Measurements from ENCODE around the gene RAPGEF4. TPM values are rescaled to one million over a fixed set of nuclear protein-coding genes. Genes with fewer than 3 reads are reported as not detected.

The RAPGEF4 gene
- total and polyA plus RNA-seq, 3 experiments from 2014 or later: not detected

DNA sequence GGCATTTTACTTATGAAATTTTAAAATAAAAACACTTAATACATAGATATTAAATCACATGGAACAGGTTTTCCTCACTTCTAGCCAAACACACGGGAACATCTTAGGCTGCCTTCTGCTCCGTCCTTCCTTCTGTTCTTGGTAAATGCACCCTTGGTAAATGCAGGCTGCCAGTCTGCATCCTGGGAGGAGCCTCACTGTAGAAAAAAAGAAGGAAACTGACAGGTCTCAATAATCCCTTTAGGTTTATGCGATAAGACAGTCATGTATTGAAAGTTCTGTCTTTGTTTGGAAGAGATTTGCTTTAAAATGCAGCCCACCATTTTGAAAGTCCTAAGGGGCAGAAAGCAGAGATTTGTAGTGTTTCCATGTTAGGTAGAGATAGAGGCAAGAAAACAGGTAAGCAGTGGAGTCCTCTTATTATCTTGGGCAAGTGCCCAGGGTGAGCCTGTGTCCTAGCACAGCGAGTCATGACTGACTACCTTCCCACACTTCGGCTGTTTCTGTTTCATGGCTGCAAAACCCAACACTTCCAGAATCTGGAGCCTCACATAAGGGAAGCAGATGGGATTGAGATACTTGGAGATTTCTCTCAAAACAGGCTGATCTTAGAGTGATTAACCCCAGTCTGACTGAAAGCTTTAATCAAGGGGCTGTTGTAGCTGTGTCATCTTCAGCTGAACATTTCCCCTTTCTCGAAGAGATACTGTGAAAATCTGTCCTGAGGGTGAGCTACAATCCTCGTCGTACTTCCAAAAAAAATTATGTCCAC is 208.6 kb downstream of the RAPGEF4 start:
- no peaks in the 10 kb centered on the region for H3K9me3 ChIP-seq (ENCODE audit: low read length)
- H3K27me3 Mint-ChIP-seq: peaks cover 20 to 59% of the 10 kb centered on the region in 2 donors
- no peak overlapping the region for H3K27ac ChIP-seq (ENCODE audit: low read depth, low read length)
- no peak for DNase-seq
- peaks cover 7% of the 10 kb centered on the region for H3K4me1 ChIP-seq (ENCODE audit: insufficient read depth, low read length)
- CTCF ChIA-PET: interaction anchor here (0.8 kb wide), 1 partner anchor 13 kb away, joined by 4 read pairs; no protein-coding TSS in a partner anchor
- no peak overlapping the region for H3K4me3 Mint-ChIP-seq
- H3K36me3 ChIP-seq (ENCODE audit: insufficient read depth, low read length): no peaks in the 10 kb centered on the region
- H3K27ac Mint-ChIP-seq: no peak overlapping the region
- H3K4me3 ChIP-seq (ENCODE audit: low read length): no peak overlapping the region
- POLR2A ChIA-PET: no interaction called here
- H3K27me3 ChIP-seq (ENCODE audit: insufficient read depth, low read length, poor library complexity, severe bottlenecking): no peaks in the 10 kb centered on the region
- no peaks in the 10 kb centered on the region for H3K4me1 Mint-ChIP-seq
- H3K36me3 Mint-ChIP-seq: peaks cover 0 to 4% (median 0%) of the 10 kb centered on the region in 3 donors
- peaks cover 6 to 9% (median 7%) of the 10 kb centered on the region in 5 donors for H3K9me3 Mint-ChIP-seq

DNA sequence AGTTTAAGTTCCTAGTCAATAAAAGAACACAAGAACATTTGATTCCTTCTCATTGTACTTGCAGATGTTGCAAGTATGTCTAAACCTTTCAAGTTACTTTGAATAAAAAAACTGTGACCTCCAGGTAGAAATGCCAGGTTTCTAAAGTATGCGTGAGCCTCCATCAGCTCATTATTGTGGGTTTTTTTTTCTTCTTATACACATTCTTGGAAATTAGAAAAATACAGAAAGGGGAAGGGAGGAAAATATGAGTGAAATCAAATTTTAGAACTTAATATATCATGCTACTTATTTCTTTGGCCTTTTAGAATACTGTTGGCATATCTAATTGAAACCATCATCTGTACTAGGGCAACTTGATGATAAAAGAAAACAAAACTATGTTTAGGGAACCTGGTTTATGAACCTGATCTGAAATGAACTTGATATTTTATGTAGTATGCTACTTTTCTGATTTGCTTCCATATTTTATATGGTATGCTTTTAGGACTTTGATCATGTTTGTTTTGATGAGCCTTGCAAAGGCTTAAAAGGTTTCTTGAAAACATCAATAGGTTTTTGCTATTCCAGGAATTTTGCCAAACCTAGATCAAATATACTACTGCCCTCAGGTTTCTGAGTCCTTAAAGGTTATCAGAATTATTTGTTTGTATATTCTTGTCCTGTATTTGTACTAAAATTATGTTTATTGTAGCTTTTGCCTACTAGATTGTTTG is 209.3 kb downstream of the RAPGEF4 start:
- Histone ChIP-seq H3K27me3 (ENCODE audit: insufficient read depth, low read length, poor library complexity, severe bottlenecking) (no peaks in the 10 kb centered on the region), H3K4me3 (ENCODE audit: low read length) (no peak overlapping the region), H3K36me3 (ENCODE audit: insufficient read depth, low read length) (no peaks in the 10 kb centered on the region), H3K4me1 (ENCODE audit: insufficient read depth, low read length) (peaks cover 7% of the 10 kb centered on the region), H3K9me3 (ENCODE audit: low read length) (no peaks in the 10 kb centered on the region), H3K27ac (ENCODE audit: low read depth, low read length) (no peak overlapping the region)
- no peak overlapping the region for H3K4me3 Mint-ChIP-seq
- ChIA-PET CTCF (interaction anchor here (0.8 kb wide), 1 partner anchor 14 kb away, joined by 4 read pairs; no protein-coding TSS in a partner anchor), POLR2A (no interaction called here)
- no peaks in the 10 kb centered on the region for H3K4me1 Mint-ChIP-seq
- H3K9me3 Mint-ChIP-seq: peaks cover 3 to 8% (median 7%) of the 10 kb centered on the region in 5 donors
- no peak overlapping the region for H3K27ac Mint-ChIP-seq
- peaks cover 20 to 53% of the 10 kb centered on the region in 2 donors for H3K27me3 Mint-ChIP-seq
- DNase-seq: no peak
- peaks cover 0 to 4% (median 0%) of the 10 kb centered on the region in 3 donors for H3K36me3 Mint-ChIP-seq

DNA sequence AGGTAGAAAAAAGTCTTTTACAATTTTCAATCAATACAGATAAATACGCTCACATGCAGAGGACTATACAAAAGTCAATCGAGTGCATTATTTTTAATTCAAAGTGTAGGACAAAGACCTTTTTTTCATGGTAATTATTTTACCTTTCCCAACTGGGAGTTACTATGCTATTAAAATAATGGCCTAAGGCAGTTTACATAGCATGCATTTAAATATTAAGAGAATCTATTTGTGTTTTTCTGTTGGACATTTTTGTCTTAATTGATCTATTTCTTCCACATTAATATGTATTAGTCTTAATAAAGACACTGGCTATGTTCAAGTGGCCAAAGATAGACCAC is 209.8 kb downstream of the RAPGEF4 start:
- no peak overlapping the region for H3K27ac ChIP-seq (ENCODE audit: low read depth, low read length)
- ChIA-PET POLR2A (no interaction called here), CTCF (no interaction called here)
- no peaks in the 10 kb centered on the region for H3K9me3 ChIP-seq (ENCODE audit: low read length)
- no peak overlapping the region for H3K4me3 ChIP-seq (ENCODE audit: low read length)
- DNase-seq: no peak
- Mint-ChIP-seq H3K4me1 (no peaks in the 10 kb centered on the region), H3K36me3 (peaks cover 0 to 4% (median 0%) of the 10 kb centered on the region in 3 donors), H3K4me3 (no peak overlapping the region), H3K27me3 (peaks cover 20 to 53% of the 10 kb centered on the region in 2 donors), H3K9me3 (peaks cover 0 to 6% (median 4%) of the 10 kb centered on the region in 5 donors), H3K27ac (no peak overlapping the region)
- no peaks in the 10 kb centered on the region for H3K36me3 ChIP-seq (ENCODE audit: insufficient read depth, low read length)
- H3K27me3 ChIP-seq (ENCODE audit: insufficient read depth, low read length, poor library complexity, severe bottlenecking): no peaks in the 10 kb centered on the region
- peaks cover 7% of the 10 kb centered on the region for H3K4me1 ChIP-seq (ENCODE audit: insufficient read depth, low read length)

DNA sequence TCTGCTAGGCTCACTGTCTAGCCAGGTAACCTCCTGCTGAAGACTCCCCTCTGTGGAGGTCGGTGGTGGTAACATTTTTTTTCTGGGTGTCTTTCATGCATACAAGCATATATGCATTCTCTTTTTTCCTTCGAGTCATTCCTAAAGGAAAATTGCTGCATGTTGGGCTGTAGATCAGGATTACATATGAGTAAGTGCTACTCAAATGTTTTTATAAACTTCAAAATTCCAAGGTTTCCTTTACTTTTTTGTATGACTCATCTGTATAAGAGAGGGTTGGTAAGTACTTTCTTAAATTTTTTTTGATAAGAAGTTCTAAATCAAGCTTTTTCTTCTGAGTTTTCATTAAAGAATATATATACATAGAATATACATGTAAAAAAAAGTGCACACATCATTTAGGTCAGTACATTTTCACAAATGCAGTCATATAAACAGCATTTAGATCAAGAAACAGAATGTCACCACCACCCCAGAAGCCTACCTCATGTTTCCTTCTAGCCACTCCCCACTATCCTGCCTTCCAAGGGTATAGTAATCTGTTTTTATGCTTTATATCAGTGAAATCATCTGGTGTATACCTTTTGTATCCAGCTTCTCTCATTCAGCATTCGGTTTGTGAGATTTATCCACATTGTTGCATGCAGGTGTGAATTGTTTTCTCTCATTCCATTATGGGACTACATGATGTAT is 212.0 kb downstream of the RAPGEF4 start:
- DNase-seq: no peak
- Mint-ChIP-seq H3K36me3 (no peaks in the 10 kb centered on the region), H3K4me1 (no peaks in the 10 kb centered on the region), H3K27ac (no peak overlapping the region), H3K4me3 (no peak overlapping the region), H3K9me3 (peaks cover 0 to 6% (median 0%) of the 10 kb centered on the region in 5 donors), H3K27me3 (peaks cover 25 to 48% of the 10 kb centered on the region in 2 donors)
- Histone ChIP-seq H3K27ac (ENCODE audit: low read depth, low read length) (no peak overlapping the region), H3K9me3 (ENCODE audit: low read length) (no peaks in the 10 kb centered on the region), H3K36me3 (ENCODE audit: insufficient read depth, low read length) (no peaks in the 10 kb centered on the region), H3K4me1 (ENCODE audit: insufficient read depth, low read length) (peaks cover 5% of the 10 kb centered on the region), H3K4me3 (ENCODE audit: low read length) (no peak overlapping the region), H3K27me3 (ENCODE audit: insufficient read depth, low read length, poor library complexity, severe bottlenecking) (no peaks in the 10 kb centered on the region)
- POLR2A ChIA-PET: no interaction called here
- CTCF ChIA-PET: no interaction called here

DNA sequence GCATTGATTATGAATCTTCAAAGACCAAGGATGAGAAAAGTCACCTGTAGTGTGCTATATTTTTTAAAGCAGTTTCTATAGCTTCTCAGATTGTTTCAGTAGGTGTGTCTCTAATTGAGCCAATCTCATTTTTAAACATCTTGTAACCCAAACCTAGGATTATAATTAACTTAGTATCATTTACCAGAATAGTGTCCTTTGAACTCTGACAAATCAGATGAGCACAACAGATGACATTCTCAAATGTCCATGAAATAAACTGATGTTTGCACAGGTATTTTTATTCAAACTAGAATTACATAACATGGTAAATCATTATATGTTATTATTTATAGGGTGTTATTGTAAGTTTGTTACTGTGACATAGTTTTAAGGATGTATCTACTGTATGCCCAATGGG is 213.9 kb downstream of the RAPGEF4 start:
- no peaks in the 10 kb centered on the region for H3K4me1 Mint-ChIP-seq
- no peak overlapping the region for H3K27ac Mint-ChIP-seq
- no peaks in the 10 kb centered on the region for H3K36me3 Mint-ChIP-seq
- ChIA-PET CTCF (no interaction called here), POLR2A (no interaction called here)
- H3K9me3 Mint-ChIP-seq: peaks cover 0 to 6% (median 0%) of the 10 kb centered on the region in 5 donors
- no peaks in the 10 kb centered on the region for H3K36me3 ChIP-seq (ENCODE audit: insufficient read depth, low read length)
- H3K27me3 ChIP-seq (ENCODE audit: insufficient read depth, low read length, poor library complexity, severe bottlenecking): no peaks in the 10 kb centered on the region
- no peaks in the 10 kb centered on the region for H3K9me3 ChIP-seq (ENCODE audit: low read length)
- no peak for DNase-seq
- no peak overlapping the region for H3K27ac ChIP-seq (ENCODE audit: low read depth, low read length)
- no peak overlapping the region for H3K4me3 Mint-ChIP-seq
- H3K4me3 ChIP-seq (ENCODE audit: low read length): no peak overlapping the region
- H3K27me3 Mint-ChIP-seq: peaks cover 14 to 37% of the 10 kb centered on the region in 2 donors
- no peaks in the 10 kb centered on the region for H3K4me1 ChIP-seq (ENCODE audit: insufficient read depth, low read length)

DNA sequence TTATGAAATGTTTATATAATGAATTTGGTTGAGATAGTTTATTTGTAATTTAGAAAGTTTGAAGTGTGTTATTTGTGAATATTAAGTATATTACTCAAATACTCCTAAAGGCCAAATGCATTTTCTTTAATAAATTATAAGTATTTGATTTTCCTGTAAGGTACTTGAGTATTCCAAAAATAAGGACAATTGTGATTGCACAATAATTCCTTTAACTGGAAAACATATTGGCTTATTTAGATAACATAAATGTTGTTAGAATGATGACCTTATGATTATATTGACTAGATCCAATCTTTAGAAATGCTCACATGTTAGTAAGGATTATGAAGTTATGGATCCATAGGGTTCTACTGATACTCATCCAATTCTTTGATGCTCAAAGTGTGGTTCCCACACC is 214.9 kb downstream of the RAPGEF4 start:
- H3K36me3 ChIP-seq (ENCODE audit: insufficient read depth, low read length): no peaks in the 10 kb centered on the region
- no peak overlapping the region for H3K27ac ChIP-seq (ENCODE audit: low read depth, low read length)
- no peak overlapping the region for H3K4me3 ChIP-seq (ENCODE audit: low read length)
- no peak for DNase-seq
- H3K9me3 Mint-ChIP-seq: peaks cover 0 to 6% (median 0%) of the 10 kb centered on the region in 5 donors
- no peaks in the 10 kb centered on the region for H3K36me3 Mint-ChIP-seq
- H3K4me1 ChIP-seq (ENCODE audit: insufficient read depth, low read length): no peaks in the 10 kb centered on the region
- no peak overlapping the region for H3K27ac Mint-ChIP-seq
- ChIA-PET CTCF (no interaction called here), POLR2A (no interaction called here)
- H3K4me1 Mint-ChIP-seq: no peaks in the 10 kb centered on the region
- no peak overlapping the region for H3K4me3 Mint-ChIP-seq
- peaks cover 9 to 32% of the 10 kb centered on the region in 2 donors for H3K27me3 Mint-ChIP-seq
- H3K9me3 ChIP-seq (ENCODE audit: low read length): no peaks in the 10 kb centered on the region
- no peaks in the 10 kb centered on the region for H3K27me3 ChIP-seq (ENCODE audit: insufficient read depth, low read length, poor library complexity, severe bottlenecking)

DNA sequence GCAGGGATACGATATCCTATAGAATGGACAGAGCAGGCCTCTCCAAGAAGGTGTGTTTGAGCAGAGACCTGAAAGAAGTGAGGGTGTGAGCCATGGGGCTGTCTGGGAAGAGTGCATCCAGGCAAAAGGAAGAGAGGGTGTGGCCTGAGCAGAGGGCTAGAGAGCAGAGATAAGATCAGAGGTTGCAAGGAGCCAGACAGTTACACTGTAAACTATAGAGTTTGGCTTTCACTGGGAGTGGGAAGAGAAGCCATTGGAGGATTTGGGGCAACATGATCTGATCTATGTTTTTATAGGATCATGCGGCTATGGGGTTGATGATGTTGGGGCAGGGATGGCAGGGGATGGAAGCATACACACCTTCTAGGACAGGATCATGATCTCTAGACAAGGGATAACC is 215.9 kb downstream of the RAPGEF4 start:
- Mint-ChIP-seq H3K27me3 (peaks cover 12 to 34% of the 10 kb centered on the region in 2 donors), H3K4me1 (no peaks in the 10 kb centered on the region), H3K27ac (no peak overlapping the region), H3K4me3 (no peak overlapping the region), H3K9me3 (peaks cover 0 to 6% (median 0%) of the 10 kb centered on the region in 5 donors), H3K36me3 (no peaks in the 10 kb centered on the region)
- POLR2A ChIA-PET: no interaction called here
- Histone ChIP-seq H3K4me1 (ENCODE audit: insufficient read depth, low read length) (no peaks in the 10 kb centered on the region), H3K9me3 (ENCODE audit: low read length) (no peaks in the 10 kb centered on the region), H3K36me3 (ENCODE audit: insufficient read depth, low read length) (no peaks in the 10 kb centered on the region), H3K4me3 (ENCODE audit: low read length) (no peak overlapping the region), H3K27ac (ENCODE audit: low read depth, low read length) (no peak overlapping the region), H3K27me3 (ENCODE audit: insufficient read depth, low read length, poor library complexity, severe bottlenecking) (no peaks in the 10 kb centered on the region)
- no peak for DNase-seq
- CTCF ChIA-PET: no interaction called here

DNA sequence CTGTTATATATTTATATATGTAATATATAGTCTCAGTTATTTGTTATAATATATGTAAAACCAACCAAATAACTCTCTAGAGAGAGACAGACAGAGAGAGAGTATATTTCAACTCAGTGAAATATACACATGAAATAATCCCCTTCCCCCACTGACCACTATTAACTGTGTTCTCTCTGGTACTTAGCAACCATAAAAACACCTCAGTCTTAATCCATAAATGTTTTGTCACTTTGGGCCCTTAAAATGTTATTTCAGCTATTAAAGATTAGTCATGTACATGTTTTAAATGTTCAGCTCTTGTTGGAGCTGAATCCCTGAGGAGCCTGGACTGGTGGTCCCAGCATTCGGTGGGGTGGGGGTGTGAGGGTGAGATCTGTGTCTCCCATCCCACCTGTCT is 217.8 kb downstream of the RAPGEF4 start:
- Histone ChIP-seq H3K36me3 (ENCODE audit: insufficient read depth, low read length) (no peaks in the 10 kb centered on the region), H3K4me3 (ENCODE audit: low read length) (no peak overlapping the region), H3K27ac (ENCODE audit: low read depth, low read length) (no peak overlapping the region), H3K9me3 (ENCODE audit: low read length) (no peaks in the 10 kb centered on the region), H3K4me1 (ENCODE audit: insufficient read depth, low read length) (no peaks in the 10 kb centered on the region), H3K27me3 (ENCODE audit: insufficient read depth, low read length, poor library complexity, severe bottlenecking) (no peaks in the 10 kb centered on the region)
- DNase-seq: no peak
- H3K27ac Mint-ChIP-seq: no peak overlapping the region
- ChIA-PET POLR2A (no interaction called here), CTCF (no interaction called here)
- peaks cover 11 to 26% of the 10 kb centered on the region in 2 donors for H3K27me3 Mint-ChIP-seq
- H3K4me1 Mint-ChIP-seq: no peaks in the 10 kb centered on the region
- no peak overlapping the region for H3K4me3 Mint-ChIP-seq
- peaks cover 0 to 2% (median 0%) of the 10 kb centered on the region in 5 donors for H3K9me3 Mint-ChIP-seq
- no peaks in the 10 kb centered on the region for H3K36me3 Mint-ChIP-seq
